ENCODE data around the gene NFIL3. TPM values are rescaled to one million over a fixed set of nuclear protein-coding genes. Genes with fewer than 3 reads are reported as not detected.
"Not testable (repeated sequence)": the region's sequence is repeated elsewhere in the genome, so short reads cannot be mapped to it uniquely, and the experiment has no call there.

Gene NFIL3
- 132 TPM for total RNA-seq

DNA sequence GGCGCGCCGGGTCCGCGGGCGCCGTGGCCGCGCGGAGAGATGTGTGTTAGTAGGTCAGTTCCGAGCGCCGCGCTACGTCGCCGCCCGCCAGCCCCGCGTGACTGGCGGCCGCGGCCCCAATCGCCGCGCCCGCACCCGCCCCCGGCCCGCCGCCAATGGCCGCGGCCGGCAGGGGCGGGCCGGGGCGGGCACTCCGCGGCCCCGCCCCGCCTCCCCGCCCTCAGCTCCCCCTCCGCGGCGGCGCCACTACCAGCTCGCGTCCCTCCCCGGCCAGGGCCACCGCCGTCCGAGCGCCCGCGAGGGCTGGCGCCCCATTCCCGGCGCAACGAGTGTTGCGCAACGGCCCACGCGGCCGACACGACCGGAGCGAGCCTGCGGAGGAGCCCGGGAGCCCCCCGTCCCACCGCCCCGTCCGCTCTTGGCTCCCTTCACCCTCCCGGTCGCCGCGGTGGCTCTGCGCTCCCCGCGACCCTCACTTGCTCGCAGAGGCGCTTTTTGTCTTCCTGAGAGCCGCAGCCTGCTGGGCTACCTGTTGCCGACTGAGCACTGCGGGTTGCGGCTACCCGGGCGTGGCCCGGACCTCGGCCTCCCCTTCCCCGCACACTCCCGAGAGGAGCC is at the start of gene NFIL3:
NFIL3 (minus strand) TSS at position 48 of the 618 bp plus-strand sequence. CDS start 13,098 bp downstream, outside the sequence.
- no peak for DNase-seq (ENCODE audit: extremely low spot score in 2 of 2)
- intact Hi-C loops (cut with DNase I), result loop anchor here (1.0 to 5.0 kb wide), 2 partner anchors 122 to 231 kb away; no protein-coding TSS in a partner anchor
- no peaks in the 10 kb centered on the region for H3K27me3 ChIP-seq
- peak in 1 of 2 donors; percentile 90 for TF ChIP-seq POLR2A (IDR thresholded peaks at IDR 0.05)
- TF ChIP-seq, protein P1, sequence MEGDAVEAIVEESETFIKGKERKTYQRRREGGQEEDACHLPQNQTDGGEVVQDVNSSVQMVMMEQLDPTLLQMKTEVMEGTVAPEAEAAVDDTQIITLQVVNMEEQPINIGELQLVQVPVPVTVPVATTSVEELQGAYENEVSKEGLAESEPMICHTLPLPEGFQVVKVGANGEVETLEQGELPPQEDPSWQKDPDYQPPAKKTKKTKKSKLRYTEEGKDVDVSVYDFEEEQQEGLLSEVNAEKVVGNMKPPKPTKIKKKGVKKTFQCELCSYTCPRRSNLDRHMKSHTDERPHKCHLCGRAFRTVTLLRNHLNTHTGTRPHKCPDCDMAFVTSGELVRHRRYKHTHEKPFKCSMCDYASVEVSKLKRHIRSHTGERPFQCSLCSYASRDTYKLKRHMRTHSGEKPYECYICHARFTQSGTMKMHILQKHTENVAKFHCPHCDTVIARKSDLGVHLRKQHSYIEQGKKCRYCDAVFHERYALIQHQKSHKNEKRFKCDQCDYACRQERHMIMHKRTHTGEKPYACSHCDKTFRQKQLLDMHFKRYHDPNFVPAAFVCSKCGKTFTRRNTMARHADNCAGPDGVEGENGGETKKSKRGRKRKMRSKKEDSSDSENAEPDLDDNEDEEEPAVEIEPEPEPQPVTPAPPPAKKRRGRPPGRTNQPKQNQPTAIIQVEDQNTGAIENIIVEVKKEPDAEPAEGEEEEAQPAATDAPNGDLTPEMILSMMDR (IDR thresholded peaks at IDR 0.05), result no peak
- H3K9me3 ChIP-seq, result no peaks in the 10 kb centered on the region
- peak within 1 kb of the TSS; percentile 99 for H3K27ac ChIP-seq
- H3K4me1 ChIP-seq, result peaks cover 50% of the 10 kb centered on the region
- peak within 1 kb of the TSS; percentile 84 to 94 for H3K4me3 ChIP-seq
- no peaks in the 10 kb centered on the region for H3K36me3 ChIP-seq

GRCh38 chr9:91471524-91471923 is 47.9 kb upstream of the NFIL3 start:
- intact Hi-C loops (cut with DNase I); H3K9me3 ChIP-seq; H3K4me1 ChIP-seq; H3K4me3 ChIP-seq; H3K27me3 ChIP-seq; DNase-seq (ENCODE audit: extremely low spot score in 2 of 2); H3K27ac ChIP-seq; H3K36me3 ChIP-seq: not testable (repeated sequence)

- no peak for DNase-seq (ENCODE audit: extremely low spot score in 2 of 2)
- H3K27ac ChIP-seq, result no peak overlapping the region
- H3K4me1 ChIP-seq, result no peaks in the 10 kb centered on the region
- H3K4me3 ChIP-seq, result no peak overlapping the region
- TF ChIP-seq, protein P1 (IDR thresholded peaks at IDR 0.05), result no peak
- H3K36me3 ChIP-seq, result no peaks in the 10 kb centered on the region
- H3K27me3 ChIP-seq, result no peaks in the 10 kb centered on the region
- intact Hi-C loops (cut with DNase I), result no loop called here
- no peaks in the 10 kb centered on the region for H3K9me3 ChIP-seq
Observed at GRCh38 chr9:91465420-91465819, 41.8 kb upstream of the NFIL3 start.

- Histone ChIP-seq H3K4me1 (no peaks in the 10 kb centered on the region), H3K9me3 (no peaks in the 10 kb centered on the region), H3K27ac (no peak overlapping the region), H3K27me3 (no peaks in the 10 kb centered on the region), H3K36me3 (no peaks in the 10 kb centered on the region), H3K4me3 (no peak overlapping the region)
- DNase-seq (ENCODE audit: extremely low spot score in 2 of 2), result no peak
- TF ChIP-seq, protein P1 (IDR thresholded peaks at IDR 0.05), result no peak
- TF ChIP-seq POLR2A (IDR thresholded peaks at IDR 0.05) (no peak), POLR2AphosphoS5 (IDR thresholded peaks at IDR 0.05; ENCODE audit: insufficient read depth in 1 of 2, low read depth in 1 of 2) (no peak)
- intact Hi-C loops (cut with DNase I), result no loop called here
Observed at GRCh38 chr9:91458906-91459305, 35.3 kb upstream of the NFIL3 start.

DNA sequence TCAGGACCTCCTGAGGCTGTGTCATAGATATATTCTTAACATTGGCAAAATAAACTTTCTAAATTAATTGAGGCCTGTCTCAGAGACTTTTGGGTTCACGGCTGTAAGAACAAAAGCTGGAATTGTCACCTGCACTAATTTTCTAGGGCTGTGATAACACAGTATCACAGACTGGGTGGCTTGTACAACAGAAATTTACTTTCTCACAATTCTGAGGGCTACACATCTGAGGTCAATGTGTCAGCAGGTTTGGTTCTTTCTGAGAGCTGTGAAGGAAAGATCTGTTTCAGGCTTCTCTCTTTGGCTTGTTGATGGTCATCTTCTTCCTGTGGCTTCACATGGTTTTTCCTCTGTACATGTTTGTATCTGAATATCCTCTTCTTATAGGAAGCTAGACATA is 29.2 kb upstream of the NFIL3 start:
- H3K4me1 ChIP-seq, result no peaks in the 10 kb centered on the region
- TF ChIP-seq, protein P1 (IDR thresholded peaks at IDR 0.05), result no peak
- TF ChIP-seq POLR2A (IDR thresholded peaks at IDR 0.05), result no peak
- TF ChIP-seq POLR2AphosphoS5 (IDR thresholded peaks at IDR 0.05; ENCODE audit: insufficient read depth in 1 of 2, low read depth in 1 of 2), result no peak
- intact Hi-C loops (cut with DNase I), result no loop called here

More for the DNA sequence above, 29.2 kb upstream of the NFIL3 start:
- Histone ChIP-seq H3K9me3 (no peaks in the 10 kb centered on the region), H3K27me3 (no peaks in the 10 kb centered on the region), H3K4me3 (no peak overlapping the region), H3K36me3 (no peaks in the 10 kb centered on the region), H3K27ac (no peak overlapping the region)
- no peak for DNase-seq (ENCODE audit: extremely low spot score in 2 of 2)
